Endothelial cell of umbilical vein (primary cell): Measurements from ENCODE around the gene TMEM151A. TPM values are rescaled to one million over a fixed set of nuclear protein-coding genes. Genes with fewer than 3 reads are reported as not detected.

Experiments
- BruUV-seq: library from RNA; stranded (reverse); fragments of 400-500 nt; replicated peaks from 2 replicates; lab custom pipeline; 2021; lab: Mats Ljungman, UMichigan
- CTCF ChIA-PET: fragments of 300-600, 350-600 bp; sonication (Branson Sonifier 250); formaldehyde crosslinking; loops from one replicate; lab custom pipeline; 2021; ENCODE audit warnings: antibody characterized with exemption, inconsistent platforms; lab: Charles Lee
- POLR2A ChIA-PET: fragments of 300-600, 350-600 bp; sonication (Branson Sonifier 250); formaldehyde crosslinking; loops from one replicate; lab custom pipeline; 2021; ENCODE audit warnings: antibody characterized with exemption, inconsistent platforms; lab: Charles Lee
- DNase-seq: peaks from one replicate; pipeline ENCODE4 v3.0.0-alpha.2; 2011; ENCODE audit warnings: low read depth, low spot score
- FAIRE-seq: peaks from 2 replicates; lab custom pipeline; 2011; peaks lifted over from hg19 to GRCh38; lab: Jason Lieb, UNC
- H2AFZ ChIP-seq: 2 replicates; pipeline ENCODE4 v1.6.0; 2012; ENCODE audit warnings: low read depth, low read length, control low read depth, inconsistent platforms
- H3K27ac ChIP-seq: 2 replicates; pipeline ENCODE4 v1.5.1; 2011; ENCODE audit warnings: low read depth, mild to moderate bottlenecking, control low read depth, low read length, moderate library complexity; ENCODE audit not compliant: insufficient read depth
- H3K27me3 ChIP-seq, 2 experiments: 2 replicates each; pipeline versions ENCODE4 v1.6.0 to v1.6.1; 2011; ENCODE audit warnings: low read length in 2 of 2, mixed read lengths in 1 of 2; ENCODE audit not compliant: control insufficient read depth in 2 of 2, insufficient read depth in 2 of 2
- H3K36me3 ChIP-seq, 2 experiments: 2 replicates in 1 of 2; 3 replicates in 1 of 2; pipeline ENCODE4 v1.5.1; 2011; ENCODE audit warnings: low read length in 2 of 2, mild to moderate bottlenecking in 1 of 2, moderate library complexity in 1 of 2; ENCODE audit not compliant: control insufficient read depth in 2 of 2, insufficient read depth in 2 of 2; ENCODE audit errors: extremely low read depth in 1 of 2
- H3K4me1 ChIP-seq: 3 replicates; pipeline ENCODE4 v1.5.1; 2011; ENCODE audit warnings: mild to moderate bottlenecking, low read length; ENCODE audit not compliant: control insufficient read depth, insufficient read depth; ENCODE audit errors: extremely low read depth
- H3K4me2 ChIP-seq: 2 replicates; pipeline ENCODE4 v1.6.1; 2011; ENCODE audit warnings: low read length, control low read depth, mixed read lengths; ENCODE audit not compliant: insufficient read depth
- H3K4me3 ChIP-seq, 3 experiments: fragments of 200-600 bp in 1 of 3; sonication (generic), shearing (Covaris generic) in 1 of 3; replicated peaks in 1 of 3; 2 replicates each; pipeline ENCODE4 v1.5.1; 2011 to 2016; ENCODE audit warnings: control low read depth in 3 of 3, low read length in 3 of 3, mild to moderate bottlenecking in 2 of 3, inconsistent platforms in 1 of 3, low read depth in 1 of 3, moderate library complexity in 1 of 3; ENCODE audit not compliant: insufficient read depth in 1 of 3
- H3K79me2 ChIP-seq: 2 replicates; pipeline ENCODE4 v1.6.0; 2012; ENCODE audit warnings: low read length, inconsistent platforms; ENCODE audit not compliant: control insufficient read depth, insufficient read depth
- H3K9ac ChIP-seq: replicated peaks from 2 replicates; pipeline ENCODE3; 2011; ENCODE audit warnings: low read length, control low read depth; ENCODE audit not compliant: insufficient read depth; ENCODE audit errors: extremely low read depth
- H3K9me1 ChIP-seq: replicated peaks from 3 replicates; pipeline ENCODE4 v1.6.0; 2011; ENCODE audit warnings: mild to moderate bottlenecking, low read length; ENCODE audit not compliant: control insufficient read depth, insufficient read depth; ENCODE audit errors: extremely low read depth
- H3K9me3 ChIP-seq: replicated peaks from 2 replicates; pipeline ENCODE4 v1.5.1; 2012; ENCODE audit warnings: low read length, inconsistent platforms; ENCODE audit not compliant: control insufficient read depth, insufficient read depth
- H4K20me1 ChIP-seq: replicated peaks from 2 replicates; pipeline ENCODE3; 2011; ENCODE audit warnings: mild to moderate bottlenecking, low read length; ENCODE audit not compliant: control insufficient read depth, insufficient read depth; ENCODE audit errors: extremely low read depth
- CTCF ChIP-seq, 2 donors: IDR thresholded peaks; 1 replicate in 1 of 2; 2 replicates in 1 of 2; pipeline ENCODE4 v1.5.1; 2011; ENCODE audit warnings: low read length in 2 of 2, mild to moderate bottlenecking in 2 of 2, moderate library complexity in 2 of 2, control low read depth in 1 of 2, inconsistent platforms in 1 of 2, low read depth in 1 of 2; ENCODE audit not compliant: insufficient read depth in 1 of 2; ENCODE audit errors: extremely low read depth in 1 of 2
- JUN ChIP-seq: IDR thresholded peaks from 2 replicates; pipeline ENCODE4 v1.6.1; 2011; ENCODE audit warnings: borderline replicate concordance, low read depth; ENCODE audit not compliant: insufficient read length, insufficient read depth
- POLR2A ChIP-seq: IDR thresholded peaks from 2 replicates; pipeline ENCODE4 v1.6.1; 2012; ENCODE audit warnings: low read depth, mild to moderate bottlenecking, control low read depth, low read length
- POLR2AphosphoS5 ChIP-seq: IDR thresholded peaks from 2 replicates; pipeline ENCODE4 v1.6.1; 2012; ENCODE audit warnings: low read depth, mild to moderate bottlenecking, control low read depth, low read length, moderate library complexity; ENCODE audit not compliant: insufficient read depth
- dilution Hi-C: fragments of 300-500 bp; cut with MboI; formaldehyde crosslinking; loops from one replicate; pipeline ENCODE4 v1.15.0; 2019; ENCODE audit warnings: low sequenced_read_pairs; ENCODE audit not compliant: extremely low pct_ligation_motif_present
- intact Hi-C: fragments of 100-400 bp; cut with micrococcal nuclease; formaldehyde crosslinking; loops from one replicate; pipeline ENCODE4 v1.10.0; 2022
- polyA plus RNA-seq, 4 experiments: library from polyadenylated mRNA; depleted of rRNA in 3 of 4; stranded (reverse) in 3 of 4; unstranded in 1 of 4; fragments of >200 nt; gene quantifications; 2 replicates each; pipeline versions ENCODE4 v1.2.1 to v1.2.3, GENCODE V29; 2011 to 2012; ENCODE audit warnings: missing spikeins in 1 of 4
- total RNA-seq: library from RNA; stranded (reverse); gene quantifications from 2 replicates; pipeline ENCODE4 v1.2.3, GENCODE V29; 2021

The TMEM151A gene
- total and polyA plus RNA-seq, 2 donors (not counting 3 experiments of a cell fraction or from before 2014, with no cell fraction given) = not detected

GRCh38 chr11:66315921-66316811, 24.5 kb downstream of the TMEM151A start:
- intact Hi-C loops = no loop called here
- H4K20me1 ChIP-seq = no peaks in the 10 kb centered on the region
- no TSS peak for BruUV-seq
- H3K4me1 ChIP-seq = peaks cover 4% of the 10 kb centered on the region
- ChIA-PET POLR2A (no interaction called here), CTCF (interaction anchor here (0.8 to 9.5 kb wide), 4 partner anchors 11 to 73 kb away, joined by 3 to 225 read pairs (median 4); partner anchors contain the start of gene RIN1)
- H3K79me2 ChIP-seq = no peaks in the 10 kb centered on the region
- no peaks in the 10 kb centered on the region for H3K36me3 ChIP-seq
- H3K4me2 ChIP-seq = no peak overlapping the region
- TF ChIP-seq POLR2A (no peak), POLR2AphosphoS5 (no peak), JUN (no peak), CTCF (IDR thresholded peaks at IDR 0.05; ENCODE audit: extremely low read depth in 1 of 2, insufficient read depth in 1 of 2, low read depth in 1 of 2, low read length in 2 of 2) (no peak)
- no peak overlapping the region for H3K27ac ChIP-seq
- no peaks in the 10 kb centered on the region for H3K9me1 ChIP-seq
- no peak overlapping the region for H2AFZ ChIP-seq
- H3K9ac ChIP-seq = no peak overlapping the region
- DNase-seq (no peak), FAIRE-seq (no peak)
- no peak overlapping the region for H3K4me3 ChIP-seq
- H3K9me3 ChIP-seq = no peaks in the 10 kb centered on the region
- dilution Hi-C loops = no loop called here
- H3K27me3 ChIP-seq = peaks cover 5 to 7% of the 10 kb centered on the region in 2 experiments
